NCI-H128 (cell line): ENCODE results near the gene SAFB.
"Not testable (repeated sequence)": the region's sequence is repeated elsewhere in the genome, so short reads cannot be mapped to it uniquely, and the experiment has no call there.

Source experiments
- DNase-seq: peaks from one replicate; lab custom pipeline; 2025; ENCODE audit not compliant: unreplicated experiment; lab: John Stamatoyannopoulos, UW

The SAFB gene

DNA sequence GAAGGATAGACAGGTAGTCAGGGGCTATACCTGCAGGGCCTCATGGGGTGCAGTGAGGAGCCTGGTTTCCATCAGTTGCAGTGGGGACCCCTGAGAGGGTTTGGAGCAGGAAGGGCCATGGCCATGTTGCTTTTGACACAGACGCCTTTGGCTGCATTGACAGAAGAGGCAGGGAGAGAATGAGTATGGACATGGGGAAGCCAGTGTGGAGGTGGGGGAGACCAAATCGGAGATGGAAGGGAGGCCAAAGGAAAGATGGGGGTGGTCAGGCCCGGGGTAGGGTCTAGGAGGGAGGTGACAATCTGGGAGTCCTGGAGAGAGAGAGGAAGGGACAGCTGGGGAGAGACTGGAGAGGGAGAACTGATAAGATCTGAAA lies 59.2 kb downstream of the SAFB start:
- no peak for DNase-seq

DNA sequence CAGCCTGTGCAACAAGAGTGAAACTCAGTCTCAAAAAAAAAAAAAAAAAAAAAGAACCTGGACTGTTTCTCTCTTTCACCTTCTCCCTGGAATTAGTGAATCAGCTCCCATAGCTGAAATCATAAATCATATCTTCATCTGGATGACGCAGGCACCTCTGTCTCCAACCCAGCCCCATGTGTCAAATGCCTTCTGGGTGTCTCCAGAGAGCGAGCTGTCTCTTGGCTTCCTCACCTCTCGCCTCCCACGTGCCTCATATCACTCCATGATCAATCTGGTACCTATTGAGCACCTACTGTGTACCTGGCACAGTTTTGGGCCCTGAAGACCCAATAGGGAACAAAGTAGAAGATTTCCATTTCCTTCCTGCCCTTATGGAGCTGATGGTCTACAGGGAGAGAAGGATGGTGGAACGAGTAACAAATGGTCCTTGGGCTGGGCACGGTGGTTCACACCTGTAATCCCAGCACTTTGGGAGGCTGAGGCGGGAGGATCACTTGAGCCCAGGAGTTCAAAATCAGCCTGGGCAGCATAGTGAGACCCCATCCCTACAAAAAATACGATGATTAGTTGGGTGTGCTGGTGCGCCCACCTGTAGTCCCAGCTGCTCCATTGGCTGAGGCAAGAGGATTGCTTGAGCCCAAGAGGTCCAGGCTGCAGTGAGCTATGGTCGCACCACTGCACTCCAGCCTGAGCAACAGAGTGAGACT lies 60.4 kb downstream of the SAFB start:
- DNase-seq = no peak

DNA sequence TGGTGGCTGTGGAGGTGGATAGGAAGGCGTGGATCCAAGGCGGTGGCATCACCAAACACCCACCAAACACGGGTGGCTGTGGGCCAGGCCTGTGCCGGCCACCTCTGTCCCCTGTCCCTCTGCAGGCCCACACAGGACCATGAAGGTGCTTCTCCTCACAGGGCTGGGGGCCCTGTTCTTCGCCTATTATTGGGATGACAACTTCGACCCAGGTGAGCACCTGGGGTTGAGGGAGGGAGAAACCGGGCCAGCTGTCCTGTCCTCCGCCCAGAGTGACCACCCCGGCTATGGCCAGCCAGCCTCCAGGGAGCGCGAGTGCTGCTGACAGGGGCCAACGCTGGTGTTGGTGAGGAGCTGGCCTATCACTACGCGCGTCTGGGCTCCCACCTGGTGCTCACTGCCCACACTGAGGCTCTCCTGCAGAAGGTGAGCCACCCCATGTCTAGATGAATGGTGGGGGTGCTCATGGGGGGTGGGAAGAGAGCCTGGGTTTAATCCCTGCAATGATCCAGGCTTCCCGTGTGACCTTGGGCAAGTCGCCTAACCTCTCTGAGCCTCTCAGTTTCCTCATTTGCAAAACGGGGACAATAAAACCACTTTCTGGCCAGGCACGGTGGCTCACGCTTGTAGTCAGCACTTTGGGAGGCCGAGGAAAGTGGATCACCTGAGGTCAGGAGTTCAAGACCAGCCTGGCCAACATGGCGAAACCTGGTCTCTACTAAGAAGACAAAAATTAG lies 62.0 kb downstream of the SAFB start:
- no peak for DNase-seq

DNA sequence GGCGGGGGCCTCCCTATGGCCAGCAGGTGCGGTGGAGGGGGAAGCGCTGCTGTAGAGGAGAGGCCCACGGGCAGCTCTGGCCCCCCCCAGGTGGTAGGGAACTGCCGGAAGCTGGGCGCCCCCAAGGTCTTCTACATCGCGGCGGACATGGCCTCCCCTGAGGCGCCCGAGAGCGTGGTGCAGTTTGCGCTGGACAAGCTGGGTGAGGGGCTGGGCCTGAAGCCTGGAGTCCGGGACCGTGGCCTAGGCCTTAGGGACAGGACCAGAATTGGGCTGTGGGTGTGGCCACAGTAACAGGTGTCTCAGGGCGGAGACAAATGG lies 63.4 kb downstream of the SAFB start:
- no peak for DNase-seq

- DNase-seq = peak; percentile 64
Observed at GRCh38 chr19:5686647-5687359, 63.9 kb downstream of the SAFB start.

- DNase-seq = no peak
Observed at GRCh38 chr19:5687360-5688198, 64.7 kb downstream of the SAFB start.

GRCh38 chr19:5688262-5688881 lies 65.5 kb downstream of the SAFB start:
- not testable (repeated sequence) for DNase-seq

DNA sequence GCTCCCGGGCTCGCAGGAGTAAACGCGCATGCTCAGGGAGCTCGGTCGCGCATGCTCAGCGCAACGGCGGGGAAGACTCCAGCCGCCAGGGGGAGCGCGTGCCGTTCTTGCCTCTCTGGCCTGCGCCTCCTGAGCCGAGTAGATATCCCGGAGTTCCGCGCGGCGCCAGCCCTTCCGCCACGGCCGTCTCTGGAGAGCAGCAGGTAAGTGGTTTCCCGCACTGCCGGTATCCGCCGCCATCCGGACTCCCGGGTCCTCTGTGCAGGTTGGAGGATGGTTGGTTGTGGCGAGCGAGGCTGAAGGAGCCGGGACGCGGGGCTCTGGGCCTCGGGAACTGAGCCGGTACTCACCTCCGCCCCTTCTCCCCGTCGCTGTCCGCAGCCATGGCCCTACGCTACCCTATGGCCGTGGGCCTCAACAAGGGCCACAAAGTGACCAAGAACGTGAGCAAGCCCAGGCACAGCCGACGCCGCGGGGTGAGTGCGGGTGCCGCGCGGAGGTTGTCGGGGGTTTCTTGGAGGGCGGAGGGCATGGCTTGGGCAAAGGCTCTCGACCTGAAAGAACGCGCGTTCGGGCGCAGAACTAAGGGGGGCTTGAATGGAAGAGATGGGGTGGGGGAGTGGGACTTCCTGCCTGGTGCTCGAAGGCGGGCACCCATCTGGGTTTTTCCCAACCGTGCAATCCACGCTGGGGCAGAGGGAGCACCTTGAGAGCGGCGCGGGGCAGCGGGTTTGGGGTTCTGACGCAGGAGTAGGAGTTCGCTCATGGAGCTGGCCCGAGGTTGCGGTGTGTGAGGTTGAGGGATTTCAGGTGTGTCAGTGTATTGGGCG lies 67.5 kb downstream of the SAFB start, which contains the start of gene RPL36:
Gene RPL36 (plus strand): TSS at position 171 of the 830 bp plus-strand sequence. CDS start 213 bp downstream, at position 384.
- peak; percentile 94 for DNase-seq

GRCh38 chr19:5690955-5691821 lies 68.3 kb downstream of the SAFB start:
- no peak for DNase-seq

GRCh38 chr19:5691822-5692722 lies 69.2 kb downstream of the SAFB start:
- no peak for DNase-seq

DNA sequence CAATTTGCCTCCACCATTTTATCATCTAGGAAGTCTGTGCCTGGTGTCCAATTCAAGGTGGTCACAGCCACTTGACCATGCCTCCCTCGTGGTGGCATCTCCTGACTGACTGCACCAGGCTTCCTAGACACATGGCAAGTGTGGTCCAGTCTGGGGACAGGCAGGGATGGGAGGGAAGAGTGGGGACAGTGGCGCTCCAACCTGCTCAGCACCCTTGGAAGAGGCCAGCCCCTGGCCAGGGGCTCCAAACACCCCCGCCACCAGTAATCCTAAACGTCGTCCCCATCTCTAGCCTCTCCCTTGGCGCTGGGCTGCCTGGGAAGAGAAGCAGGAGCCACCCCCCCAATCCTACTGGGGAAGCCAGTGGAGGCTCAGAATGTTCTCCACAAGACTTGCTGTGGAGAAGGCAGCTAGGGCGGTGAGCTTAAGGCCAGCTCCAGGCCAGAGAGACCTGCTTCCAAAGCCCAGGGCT lies 69.9 kb downstream of the SAFB start:
- DNase-seq = no peak

DNA sequence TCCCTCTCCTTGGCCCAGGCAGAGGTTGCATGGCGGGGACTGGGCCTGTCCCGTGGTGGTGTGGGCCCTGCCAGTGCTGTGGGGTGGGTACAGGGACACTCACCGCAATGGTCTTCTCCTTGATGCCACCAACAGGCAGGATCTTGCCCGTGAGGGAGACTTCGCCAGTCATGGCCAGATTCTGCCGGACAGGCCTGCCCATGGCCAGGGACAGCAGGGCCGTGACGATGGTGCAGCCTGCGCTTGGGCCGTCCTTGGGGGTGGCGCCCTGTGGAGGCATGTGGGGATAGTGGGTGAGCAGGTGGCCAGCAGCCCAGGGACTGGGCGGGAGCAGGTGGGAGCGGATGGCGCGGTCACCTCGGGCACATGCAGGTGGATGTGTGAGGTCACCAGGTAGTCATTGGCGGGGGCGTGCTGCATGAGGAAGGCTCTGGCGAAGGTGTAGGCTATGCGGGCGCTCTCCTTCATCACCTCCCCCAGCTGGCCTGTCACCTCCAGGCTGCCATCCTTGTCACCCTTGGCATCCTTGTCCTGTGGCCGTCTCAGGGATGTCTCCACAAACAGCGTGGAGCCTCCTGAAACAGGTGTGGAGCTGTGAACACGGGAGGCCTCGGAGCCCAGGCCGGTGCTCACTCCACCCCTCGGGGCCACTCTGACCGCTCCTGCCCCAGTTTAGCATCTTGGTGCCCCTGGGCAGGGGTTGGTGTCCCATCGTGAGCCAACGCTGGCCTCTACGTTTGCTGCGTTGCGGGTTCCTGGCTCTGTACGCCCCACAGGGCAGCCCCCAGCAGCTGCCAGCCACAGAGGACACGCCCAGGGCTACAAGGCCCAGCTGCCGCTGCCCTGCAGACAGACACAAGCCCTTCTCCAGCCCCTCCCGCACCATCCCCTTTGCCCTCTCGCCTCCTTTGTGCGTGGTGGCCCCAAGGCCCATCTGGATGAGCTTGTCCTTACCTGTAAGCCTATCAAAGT lies 70.6 kb downstream of the SAFB start:
- DNase-seq = no peak

GRCh38 chr19:5694167-5694955 lies 71.5 kb downstream of the SAFB start:
- DNase-seq = no peak

DNA sequence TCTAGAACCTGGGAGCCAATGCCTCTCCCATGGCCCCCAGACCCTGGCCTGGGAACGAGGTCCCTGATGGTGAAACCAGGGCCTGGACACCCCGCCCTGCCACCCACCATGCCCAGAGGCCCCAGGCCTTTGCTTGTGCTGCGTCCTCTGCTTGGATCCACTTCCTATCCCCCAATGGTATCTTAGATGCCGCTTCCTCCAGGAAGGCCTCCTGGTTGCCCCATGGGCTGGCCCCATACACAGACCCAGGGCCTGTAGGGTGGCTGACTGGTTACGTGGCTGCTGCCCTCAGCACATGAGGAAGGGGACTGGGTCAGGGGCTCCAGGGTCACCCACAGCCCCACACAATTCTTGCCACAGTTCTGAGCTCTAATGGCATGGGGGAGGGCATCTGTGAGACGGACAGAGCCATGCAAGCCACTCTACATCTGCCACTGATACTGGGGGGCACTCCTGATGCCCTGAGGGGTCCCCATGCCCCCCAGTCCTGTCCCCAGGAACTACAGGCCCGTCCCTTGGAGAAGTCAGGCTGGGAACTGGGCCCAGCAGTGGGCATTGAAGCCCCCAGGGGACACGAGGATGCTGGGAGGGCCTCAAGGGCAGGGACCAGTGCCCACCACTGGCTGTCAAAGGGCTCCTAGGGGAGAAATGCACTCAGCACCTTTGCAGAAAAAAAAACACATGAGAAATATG lies 72.2 kb downstream of the SAFB start:
- DNase-seq = no peak

- no peak for DNase-seq
Observed at GRCh38 chr19:5695649-5696195, 72.8 kb downstream of the SAFB start.
